Skeletal muscle tissue (tissue), 4 donors: Measurements from ENCODE around the gene PKD2. TPM values are rescaled to one million over a fixed set of nuclear protein-coding genes. Genes with fewer than 3 reads are reported as not detected.

Experiments
- H3K27ac ChIP-seq: one replicate; pipeline ENCODE4 v1.7.0; 2013; ENCODE audit warnings: mild to moderate bottlenecking, low read depth, low read length, inconsistent platforms
- H3K27me3 ChIP-seq, 3 donors: one replicate each; pipeline ENCODE4 v1.7.0; 2013; ENCODE audit warnings: low read length in 3 of 3; ENCODE audit not compliant: control insufficient read depth in 3 of 3, insufficient read depth in 3 of 3
- H3K36me3 ChIP-seq, 3 donors: one replicate each; pipeline ENCODE4 v1.7.0; 2013; ENCODE audit warnings: low read length in 3 of 3; ENCODE audit not compliant: control insufficient read depth in 3 of 3, insufficient read depth in 3 of 3
- H3K4me1 ChIP-seq, 3 donors: one replicate each; pipeline ENCODE4 v1.7.0; 2013; ENCODE audit warnings: low read length in 3 of 3, mild to moderate bottlenecking in 3 of 3; ENCODE audit not compliant: control insufficient read depth in 3 of 3, insufficient read depth in 3 of 3
- H3K4me3 ChIP-seq, 3 donors: one replicate each; pipeline ENCODE4 v1.7.0; 2013; ENCODE audit warnings: low read length in 3 of 3
- H3K9ac ChIP-seq, 3 donors: one replicate each; pipeline ENCODE4 v1.7.0; 2013; ENCODE audit warnings: low read length in 3 of 3, mild to moderate bottlenecking in 3 of 3, moderate library complexity in 2 of 3, low read depth in 1 of 3
- H3K9me3 ChIP-seq, 3 donors: one replicate each; pipeline ENCODE4 v1.7.0; 2013; ENCODE audit warnings: low read length in 3 of 3; ENCODE audit not compliant: control insufficient read depth in 3 of 3
- total RNA-seq: library from RNA; depleted of rRNA; stranded (reverse); fragments of >200 nt; gene quantifications from one replicate; pipeline ENCODE4 v1.2.3, GENCODE V29; 2014
- donor health status: Osteomylitis.

PKD2 gene
- total RNA-seq, 1 donor from 2014 or later, result 36.0 TPM

DNA sequence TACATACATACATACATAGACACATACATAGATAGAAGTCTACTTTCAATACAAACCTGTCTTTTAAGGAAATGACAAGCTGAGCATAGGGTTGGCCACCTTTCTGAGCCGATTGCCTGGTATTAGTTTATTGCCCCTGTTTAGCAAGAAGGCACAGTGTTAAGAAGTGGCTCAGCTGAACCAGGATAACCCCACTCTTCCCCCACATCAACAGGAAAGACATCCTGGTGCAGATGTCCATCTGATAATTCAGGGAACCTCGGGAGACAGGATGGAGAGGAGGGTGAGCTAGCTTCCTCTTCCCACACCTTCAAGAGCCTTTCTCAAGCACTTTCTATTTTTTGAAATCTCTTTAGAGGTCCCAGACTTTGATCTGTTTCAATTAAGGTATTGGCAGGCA lies 52.3 kb downstream of the PKD2 start:
- no peaks in the 10 kb centered on the region for H3K27me3 ChIP-seq

DNA sequence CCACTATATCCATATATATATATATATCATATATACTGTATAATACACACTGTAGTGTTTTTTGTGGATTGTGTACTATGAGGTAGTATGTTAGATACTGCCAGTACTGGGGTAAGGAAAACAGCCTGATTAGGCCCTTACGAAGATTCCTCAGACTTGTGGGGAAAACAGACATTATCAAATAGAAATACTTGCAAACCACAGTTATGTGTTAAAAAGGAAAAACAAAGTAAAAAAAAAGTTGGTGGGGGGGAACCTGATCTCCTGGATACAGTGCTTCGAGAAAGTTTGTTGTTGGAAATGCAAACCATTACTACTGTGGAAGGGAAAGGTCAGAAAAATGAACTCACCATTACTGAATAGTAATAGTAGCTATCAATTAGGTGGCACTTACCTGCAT lies 53.0 kb downstream of the PKD2 start:
- Histone ChIP-seq H3K27ac (no peak overlapping the region), H3K9me3 (no peaks in the 10 kb centered on the region), H3K27me3 (no peaks in the 10 kb centered on the region), H3K4me3 (no peak overlapping the region), H3K9ac (no peak overlapping the region), H3K36me3 (peaks cover 0 to 13% (median 5%) of the 10 kb centered on the region in 3 donors), H3K4me1 (no peaks in the 10 kb centered on the region)

More for the DNA sequence above, 52.3 kb downstream of the PKD2 start:
- no peaks in the 10 kb centered on the region for H3K4me1 ChIP-seq
- H3K9me3 ChIP-seq, result no peaks in the 10 kb centered on the region
- H3K27ac ChIP-seq, result no peak overlapping the region
- no peak overlapping the region for H3K4me3 ChIP-seq
- no peak overlapping the region for H3K9ac ChIP-seq
- H3K36me3 ChIP-seq, result peaks cover 0 to 10% (median 5%) of the 10 kb centered on the region in 3 donors

DNA sequence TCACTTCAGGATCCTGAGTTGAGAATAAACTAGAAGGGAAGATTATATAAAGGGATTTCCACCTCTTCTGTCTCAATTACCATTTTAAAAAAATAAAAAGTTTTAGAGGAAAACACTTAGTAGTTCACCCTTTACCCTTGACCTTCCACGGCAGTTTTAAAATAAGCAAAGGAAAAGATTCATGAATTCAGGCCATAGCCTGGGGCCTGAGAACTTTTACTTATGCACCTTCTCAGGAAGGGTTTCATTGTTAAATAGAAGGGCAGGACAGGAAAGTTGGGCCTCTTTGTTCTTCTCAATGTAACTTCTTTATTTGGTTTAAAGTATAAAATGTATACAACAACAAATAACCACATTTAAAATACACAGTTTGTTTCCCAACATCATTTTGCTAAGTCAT lies 54.9 kb downstream of the PKD2 start:
- Histone ChIP-seq H3K27me3 (no peaks in the 10 kb centered on the region), H3K9ac (no peak overlapping the region), H3K9me3 (no peaks in the 10 kb centered on the region), H3K4me1 (no peaks in the 10 kb centered on the region), H3K4me3 (no peak overlapping the region), H3K36me3 (peaks cover 0 to 16% (median 13%) of the 10 kb centered on the region in 3 donors), H3K27ac (no peak overlapping the region)

DNA sequence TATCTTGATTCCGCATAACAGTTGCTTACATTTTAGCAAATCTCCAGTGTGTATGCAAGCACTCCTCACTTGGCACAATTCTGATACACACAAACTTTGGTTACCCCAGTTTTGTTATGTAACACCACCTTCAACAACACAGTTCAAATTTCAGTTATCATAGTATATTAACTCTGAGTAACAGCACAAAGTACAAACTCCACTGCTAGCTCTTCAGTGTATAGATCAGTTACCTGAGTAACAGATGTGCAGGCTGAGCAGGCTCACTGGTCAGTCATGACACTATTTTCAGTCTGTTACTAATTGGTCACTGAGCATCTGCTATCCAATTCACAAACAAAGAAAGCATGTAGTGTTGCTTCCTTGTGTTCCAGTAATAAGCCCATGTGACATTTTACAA lies 55.4 kb downstream of the PKD2 start:
- Histone ChIP-seq H3K36me3 (peaks cover 4 to 21% (median 14%) of the 10 kb centered on the region in 3 donors), H3K27ac (no peak overlapping the region), H3K9me3 (peaks cover 0 to 1% (median 0%) of the 10 kb centered on the region in 3 donors), H3K4me3 (no peak overlapping the region), H3K9ac (no peak overlapping the region), H3K4me1 (no peaks in the 10 kb centered on the region), H3K27me3 (no peaks in the 10 kb centered on the region)

DNA sequence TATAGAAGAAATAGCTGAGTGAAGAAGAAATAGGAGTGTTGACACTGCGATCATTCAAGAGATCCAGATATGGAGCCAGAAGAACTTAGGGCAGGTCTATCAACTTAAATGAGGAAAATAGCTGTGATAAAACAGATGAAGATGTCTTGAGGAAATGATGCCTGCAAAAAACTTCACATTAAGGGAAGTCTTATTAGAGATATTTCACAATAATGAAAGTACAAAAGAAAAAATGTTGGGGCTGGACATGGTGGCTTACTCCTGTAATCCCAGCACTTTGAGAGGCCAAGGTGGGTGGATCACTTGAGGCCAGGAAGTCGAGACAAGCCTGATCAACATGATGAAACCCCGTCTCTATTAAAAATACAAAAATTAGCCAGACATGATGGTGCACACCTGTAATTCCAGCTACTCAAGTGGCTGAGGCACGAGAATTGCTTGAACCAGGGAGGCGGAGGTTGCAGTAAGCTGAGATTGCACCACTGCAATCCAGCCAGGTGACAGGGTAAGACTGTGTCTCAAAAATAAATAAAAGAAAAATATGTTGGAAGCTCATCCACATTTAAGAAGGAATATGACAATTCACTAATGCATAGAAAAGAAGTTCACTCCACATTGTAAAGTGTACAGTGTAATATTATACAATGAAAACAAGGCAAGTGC lies 56.3 kb downstream of the PKD2 start:
- H3K9ac ChIP-seq, result no peak overlapping the region
- H3K9me3 ChIP-seq, result peaks cover 0 to 4% (median 0%) of the 10 kb centered on the region in 3 donors
- peaks cover 5 to 26% (median 21%) of the 10 kb centered on the region in 3 donors for H3K36me3 ChIP-seq
- no peaks in the 10 kb centered on the region for H3K4me1 ChIP-seq
- H3K27me3 ChIP-seq, result no peaks in the 10 kb centered on the region
- H3K27ac ChIP-seq, result no peak overlapping the region
- no peak overlapping the region for H3K4me3 ChIP-seq

DNA sequence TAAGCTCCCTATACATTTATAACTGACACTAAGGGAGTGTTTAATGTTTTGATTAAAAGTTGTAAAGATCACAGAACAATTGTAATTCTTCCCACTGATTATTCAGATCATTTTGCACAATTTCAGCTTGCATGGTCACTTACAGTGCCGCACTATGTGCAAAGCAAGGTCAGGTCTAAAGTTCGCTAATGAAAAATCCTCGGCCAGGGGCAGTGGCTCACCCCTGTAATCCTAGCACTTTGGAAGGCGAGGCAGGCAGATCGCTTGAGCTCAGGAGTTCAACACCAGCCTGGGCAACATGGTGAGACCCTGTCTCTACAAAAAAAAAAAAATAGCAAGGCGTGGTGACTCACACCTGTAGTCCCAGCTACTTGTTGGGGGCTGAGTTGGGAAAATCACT lies 57.0 kb downstream of the PKD2 start:
- no peak overlapping the region for H3K4me3 ChIP-seq
- peaks cover 0 to 4% (median 0%) of the 10 kb centered on the region in 3 donors for H3K9me3 ChIP-seq
- H3K36me3 ChIP-seq, result peaks cover 5 to 30% (median 22%) of the 10 kb centered on the region in 3 donors
- H3K4me1 ChIP-seq, result no peaks in the 10 kb centered on the region
- no peak overlapping the region for H3K27ac ChIP-seq
- H3K27me3 ChIP-seq, result no peaks in the 10 kb centered on the region
- no peak overlapping the region for H3K9ac ChIP-seq

DNA sequence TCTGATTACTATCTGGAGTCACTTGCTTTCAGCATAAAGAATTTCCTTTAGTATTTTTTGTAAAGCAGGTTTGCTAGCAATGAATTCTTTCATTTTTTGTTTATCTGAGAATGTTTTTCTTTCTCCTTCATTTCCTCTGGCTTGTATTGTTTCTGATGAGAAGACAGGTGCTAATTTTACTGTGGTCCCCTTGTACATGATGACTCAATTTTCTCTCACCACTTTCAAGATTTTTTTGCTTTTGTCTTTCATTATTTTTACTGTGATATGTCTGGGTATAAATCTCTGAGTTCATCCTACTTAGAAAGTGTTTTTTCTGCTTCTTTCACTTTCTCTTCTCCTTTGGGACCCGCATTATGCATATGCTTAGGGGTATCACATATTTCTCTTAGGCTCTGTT lies 62.6 kb downstream of the PKD2 start:
- peaks cover 15 to 54% (median 39%) of the 10 kb centered on the region in 3 donors for H3K36me3 ChIP-seq

DNA sequence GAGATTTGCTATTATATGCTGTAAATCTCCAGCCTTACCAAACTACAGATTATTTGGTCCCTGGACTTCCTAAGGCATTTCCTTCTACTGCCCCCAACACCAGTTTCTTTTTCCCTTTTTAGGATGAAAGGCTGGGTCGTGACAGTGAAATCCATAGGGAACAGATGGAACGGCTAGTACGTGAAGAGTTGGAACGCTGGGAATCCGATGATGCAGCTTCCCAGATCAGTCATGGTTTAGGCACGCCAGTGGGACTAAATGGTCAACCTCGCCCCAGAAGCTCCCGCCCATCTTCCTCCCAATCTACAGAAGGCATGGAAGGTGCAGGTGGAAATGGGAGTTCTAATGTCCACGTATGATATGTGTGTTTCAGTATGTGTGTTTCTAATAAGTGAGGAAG lies 67.9 kb downstream of the PKD2 start:
- H3K36me3 ChIP-seq, result peaks cover 15 to 35% (median 25%) of the 10 kb centered on the region in 3 donors

More for the DNA sequence above, 62.6 kb downstream of the PKD2 start:
- Histone ChIP-seq H3K4me1 (no peaks in the 10 kb centered on the region), H3K9ac (no peak overlapping the region), H3K27ac (no peak overlapping the region), H3K4me3 (no peak overlapping the region), H3K9me3 (peaks cover 0 to 4% (median 0%) of the 10 kb centered on the region in 3 donors), H3K27me3 (no peaks in the 10 kb centered on the region)

DNA sequence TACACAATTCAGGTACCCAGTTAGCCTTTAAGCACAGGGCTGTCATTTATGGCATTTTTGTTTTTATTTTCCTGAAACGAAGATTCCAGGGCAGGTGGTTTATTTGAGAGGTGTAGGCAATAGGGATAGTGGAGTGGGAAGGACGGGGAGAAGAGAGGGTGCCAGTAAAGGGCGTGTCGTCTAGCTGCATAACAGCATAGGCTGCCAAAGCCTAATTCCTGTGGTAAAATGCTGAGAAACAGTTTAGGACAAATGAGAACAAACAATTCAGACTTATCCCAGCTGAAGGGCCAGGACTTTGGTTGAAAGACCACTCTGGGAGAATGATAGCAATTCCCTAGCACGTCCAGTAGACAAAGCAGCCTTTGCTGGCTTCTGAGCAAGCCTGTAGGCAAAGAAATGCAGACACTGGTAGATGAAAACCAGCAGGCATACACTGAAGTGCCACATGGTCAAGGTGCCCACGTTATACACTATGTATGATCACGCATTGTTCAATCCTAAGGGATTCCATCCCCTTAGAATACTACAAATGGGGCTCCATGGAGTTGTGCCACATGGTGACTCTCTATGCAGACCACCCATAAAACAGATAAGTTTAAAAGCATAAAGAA lies 70.6 kb downstream of the PKD2 start:
- Histone ChIP-seq H3K27me3 (no peaks in the 10 kb centered on the region), H3K4me3 (no peak overlapping the region), H3K4me1 (no peaks in the 10 kb centered on the region), H3K36me3 (peaks cover 8 to 21% (median 12%) of the 10 kb centered on the region in 3 donors), H3K27ac (no peak overlapping the region), H3K9ac (no peak overlapping the region), H3K9me3 (no peaks in the 10 kb centered on the region)

More for the DNA sequence above, 67.9 kb downstream of the PKD2 start:
- Histone ChIP-seq H3K4me3 (no peak overlapping the region), H3K27ac (no peak overlapping the region), H3K9ac (no peak overlapping the region), H3K4me1 (no peaks in the 10 kb centered on the region), H3K27me3 (no peaks in the 10 kb centered on the region), H3K9me3 (no peaks in the 10 kb centered on the region)

DNA sequence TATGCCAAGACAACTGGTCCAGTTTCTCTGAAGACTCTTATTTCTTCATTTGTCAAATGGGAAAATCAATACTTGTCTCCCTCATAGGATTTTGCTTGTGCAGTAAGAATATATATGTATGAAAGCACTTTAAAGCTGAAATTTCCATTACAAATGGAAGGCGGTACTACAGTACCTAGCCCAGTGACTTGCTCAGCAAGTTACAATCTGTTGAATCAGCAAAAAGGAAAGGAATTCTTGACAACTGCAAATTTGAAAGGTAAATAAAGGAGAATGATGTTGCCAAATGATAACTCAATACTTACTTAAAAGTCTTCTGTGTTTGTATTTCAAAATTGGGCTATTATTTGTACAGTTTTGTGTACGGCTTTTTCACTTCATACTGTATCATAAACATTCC lies 71.1 kb downstream of the PKD2 start:
- H3K27me3 ChIP-seq, result no peaks in the 10 kb centered on the region
- peaks cover 8 to 19% (median 12%) of the 10 kb centered on the region in 3 donors for H3K36me3 ChIP-seq
- no peak overlapping the region for H3K27ac ChIP-seq
- H3K4me1 ChIP-seq, result no peaks in the 10 kb centered on the region
- no peak overlapping the region for H3K9ac ChIP-seq
- H3K4me3 ChIP-seq, result no peak overlapping the region
- H3K9me3 ChIP-seq, result no peaks in the 10 kb centered on the region
